NCI-H2171 (cell line): ENCODE data around the gene MGLL.
A peak's percentile ranks its signal among the peaks of the same experiment; 100 is the strongest.
"Not testable (repeated sequence)": the region's sequence is repeated elsewhere in the genome, so short reads cannot be mapped to it uniquely, and the experiment has no call there.

Source experiments
- DNase-seq: peaks from one replicate; lab custom pipeline; 2025; lab: John Stamatoyannopoulos, UW

The MGLL gene

GRCh38 chr3:127689266-127689860 lies 133.0 kb downstream of the MGLL start:
- no peak for DNase-seq

GRCh38 chr3:127688416-127689265 lies 133.7 kb downstream of the MGLL start:
- peak; percentile 86 for DNase-seq

DNA sequence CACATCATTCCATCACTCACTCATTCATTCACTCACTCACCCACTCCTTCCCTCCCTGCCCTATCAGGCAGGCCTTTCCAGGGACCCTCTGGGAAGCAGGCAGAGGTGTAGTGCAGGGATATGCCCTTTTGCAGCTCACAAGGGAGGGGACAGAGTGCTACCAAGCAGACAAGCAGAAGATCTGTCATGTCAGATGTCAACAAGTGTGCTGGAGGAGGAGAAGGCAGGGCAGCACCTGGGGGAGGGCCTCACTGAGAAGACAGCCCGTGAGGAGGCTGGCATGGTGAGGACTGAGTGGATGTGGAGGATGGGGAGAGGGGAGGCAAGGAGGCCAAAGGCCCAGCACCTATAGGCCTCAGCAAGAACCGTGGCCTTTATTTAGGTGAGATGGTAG lies 134.3 kb downstream of the MGLL start:
- DNase-seq = no peak

DNA sequence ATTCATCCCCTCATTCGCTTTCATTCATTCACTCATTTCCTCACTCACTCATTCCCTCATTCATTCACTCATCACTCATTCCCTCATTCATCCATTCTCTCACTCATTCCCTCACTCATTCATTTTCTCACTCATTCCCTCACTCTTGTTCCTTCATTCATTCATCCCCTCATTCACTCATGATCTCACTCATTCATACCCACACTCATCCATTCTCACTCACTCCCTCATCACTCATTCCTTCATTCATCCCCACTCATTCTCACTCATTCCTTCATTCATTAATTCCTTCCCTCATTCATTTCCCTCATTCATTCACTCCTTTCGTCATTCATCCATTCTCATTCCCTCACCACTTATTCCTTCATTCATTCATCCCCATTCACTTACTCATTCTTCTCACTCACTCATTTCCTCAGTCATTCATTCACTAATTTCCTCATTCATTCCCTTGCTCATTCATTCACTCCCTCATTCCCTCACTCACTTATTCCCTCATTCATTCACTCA lies 135.0 kb downstream of the MGLL start:
- DNase-seq = no peak

- DNase-seq = no peak
Measured at GRCh38 chr3:127686512-127686894, 135.8 kb downstream of the MGLL start.

DNA sequence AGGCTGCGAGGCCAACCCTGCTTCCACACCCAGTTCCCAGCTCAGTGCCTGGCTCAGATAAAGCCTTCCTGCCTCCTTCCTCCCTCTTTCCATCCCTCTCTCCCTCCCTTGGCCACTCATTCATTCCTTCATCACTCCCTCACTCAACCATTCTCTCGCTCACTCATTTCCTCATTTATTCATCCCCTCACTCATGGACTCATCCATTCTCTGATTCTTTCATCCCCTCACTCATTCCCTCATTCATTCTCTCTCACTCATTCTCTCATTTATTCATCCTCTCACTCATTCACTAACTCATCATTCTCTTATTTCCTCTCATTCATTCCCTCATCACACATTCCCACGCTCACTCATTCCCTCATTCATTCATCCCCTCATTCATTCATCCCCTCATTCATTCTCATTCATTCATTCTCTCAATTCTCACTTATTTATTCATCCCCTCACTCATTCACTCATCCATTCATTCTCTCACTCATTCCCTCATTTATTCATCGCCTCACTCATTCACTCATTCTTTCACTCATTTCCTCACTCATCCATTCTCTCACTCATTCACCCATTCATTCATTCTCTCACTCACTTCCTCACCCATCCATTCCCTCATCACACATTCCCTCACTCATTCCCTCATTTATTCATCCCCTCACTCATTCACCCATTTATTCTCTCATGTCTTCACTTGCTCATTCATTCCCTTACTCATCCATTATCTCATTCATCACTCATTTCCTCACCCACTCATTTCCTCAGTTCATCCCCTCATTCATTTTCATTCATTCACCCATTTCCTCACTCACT lies 136.4 kb downstream of the MGLL start:
- no peak for DNase-seq

GRCh38 chr3:127684871-127685707 lies 137.2 kb downstream of the MGLL start:
- no peak for DNase-seq

GRCh38 chr3:127682561-127682960 lies 139.8 kb downstream of the MGLL start:
- DNase-seq = no peak

- not testable (repeated sequence) for DNase-seq
Measured at GRCh38 chr3:127682175-127682554, 140.2 kb downstream of the MGLL start.

- DNase-seq = no peak
Measured at GRCh38 chr3:127680798-127681221, 141.5 kb downstream of the MGLL start.

DNA sequence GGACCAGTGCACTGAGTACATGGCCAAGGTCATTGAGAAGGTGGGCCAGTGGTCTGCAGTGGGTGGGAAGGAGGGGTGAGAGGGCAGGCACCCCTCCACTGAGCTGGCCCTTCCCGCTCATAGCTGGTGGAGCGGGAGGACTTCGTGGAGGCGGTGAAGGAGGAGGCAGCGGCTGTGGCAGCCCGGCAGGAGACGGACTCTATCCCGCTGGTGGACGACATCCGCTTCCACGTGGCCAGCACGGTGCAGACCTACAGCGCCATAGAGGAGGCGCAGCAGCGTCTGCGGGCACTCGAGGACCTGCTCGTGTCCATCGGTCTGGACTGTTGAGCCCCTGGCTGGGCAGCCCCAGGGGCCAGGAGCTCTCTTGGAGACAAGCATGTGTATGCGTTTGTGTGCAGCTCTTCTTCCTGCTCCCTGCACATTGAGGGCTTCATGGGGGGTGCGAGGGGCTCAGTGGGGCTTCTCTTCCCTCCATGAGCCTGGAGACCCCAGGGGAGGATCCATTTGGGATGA lies 142.1 kb downstream of the MGLL start:
- no peak for DNase-seq

- DNase-seq = no peak
Measured at GRCh38 chr3:127679534-127680145, 142.7 kb downstream of the MGLL start.

- no peak for DNase-seq
Measured at GRCh38 chr3:127678611-127679533, 143.4 kb downstream of the MGLL start.

DNA sequence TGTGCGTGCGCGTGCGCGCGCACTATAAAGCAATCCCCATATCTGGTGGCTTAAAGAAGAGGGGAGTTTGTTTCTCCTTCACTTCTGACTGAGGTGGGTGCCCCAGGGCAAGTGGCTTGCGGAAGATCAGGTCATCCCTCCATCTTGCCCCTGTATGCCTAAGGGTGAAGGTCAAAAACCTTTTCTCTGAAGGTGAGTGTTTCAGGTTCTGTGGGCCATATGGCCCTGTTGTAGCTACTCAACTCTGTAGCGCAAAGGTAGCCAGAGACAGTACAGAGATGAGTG lies 144.1 kb downstream of the MGLL start:
- no peak for DNase-seq

DNA sequence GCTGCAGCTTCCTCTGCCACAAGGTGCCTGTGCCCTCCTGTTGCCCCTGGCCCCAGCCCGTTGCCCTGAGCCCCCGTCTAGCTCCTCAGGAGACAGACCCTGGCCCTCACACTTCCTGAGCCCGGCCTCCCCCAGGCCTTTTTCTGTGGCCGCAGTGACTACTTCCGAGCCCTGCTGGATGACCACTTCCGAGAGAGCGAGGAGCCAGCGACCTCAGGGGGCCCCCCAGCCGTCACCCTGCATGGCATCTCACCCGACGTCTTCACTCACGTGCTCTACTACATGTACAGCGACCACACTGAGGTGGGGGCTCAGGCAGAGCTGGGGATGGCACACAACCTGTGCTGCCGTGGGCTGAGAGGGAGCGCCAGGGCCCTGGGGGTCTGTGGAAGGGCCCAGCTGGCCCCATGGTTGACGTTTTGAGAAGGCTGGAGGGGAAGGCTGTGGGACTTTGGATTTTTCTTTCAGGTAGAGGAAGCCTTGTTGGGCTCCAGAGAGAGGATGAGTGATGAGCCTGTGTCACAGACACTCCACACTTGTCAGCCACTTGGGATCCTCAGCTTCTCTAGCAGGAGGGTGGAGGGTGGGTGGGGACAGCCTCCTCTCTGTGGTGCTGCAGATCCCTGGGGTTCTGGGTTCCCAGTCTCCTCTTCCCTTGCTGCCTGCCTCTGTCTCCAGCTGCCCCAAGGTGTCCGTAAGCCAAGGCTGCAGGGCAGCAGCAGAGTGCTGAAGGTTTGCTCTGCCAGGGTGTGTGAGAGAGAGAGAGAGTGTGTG lies 144.6 kb downstream of the MGLL start:
- no peak for DNase-seq

DNA sequence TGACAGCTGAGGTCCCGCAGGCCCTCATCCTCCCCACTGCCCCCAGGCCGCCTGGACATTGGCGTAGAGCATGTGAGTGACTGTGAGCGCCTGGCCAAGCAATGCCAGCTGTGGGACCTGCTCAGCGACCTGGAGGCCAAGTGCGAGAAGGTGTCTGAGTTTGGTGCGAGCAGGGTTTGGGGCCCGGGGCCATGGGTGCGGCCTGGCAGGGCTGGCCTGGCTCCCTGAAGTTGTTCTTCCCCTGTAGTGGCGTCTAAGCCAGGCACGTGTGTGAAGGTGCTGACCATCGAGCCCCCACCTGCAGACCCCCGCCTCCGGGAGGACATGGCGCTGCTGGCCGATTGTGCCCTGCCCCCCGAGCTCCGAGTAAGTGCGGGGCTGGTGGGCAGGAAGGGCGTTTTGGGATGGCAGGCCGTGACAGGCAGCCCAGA lies 145.4 kb downstream of the MGLL start:
- no peak for DNase-seq

- DNase-seq = peak; percentile 17
Measured at GRCh38 chr3:127676456-127676855, 145.9 kb downstream of the MGLL start.

- no peak for DNase-seq
Measured at GRCh38 chr3:127675651-127676391, 146.5 kb downstream of the MGLL start.

DNA sequence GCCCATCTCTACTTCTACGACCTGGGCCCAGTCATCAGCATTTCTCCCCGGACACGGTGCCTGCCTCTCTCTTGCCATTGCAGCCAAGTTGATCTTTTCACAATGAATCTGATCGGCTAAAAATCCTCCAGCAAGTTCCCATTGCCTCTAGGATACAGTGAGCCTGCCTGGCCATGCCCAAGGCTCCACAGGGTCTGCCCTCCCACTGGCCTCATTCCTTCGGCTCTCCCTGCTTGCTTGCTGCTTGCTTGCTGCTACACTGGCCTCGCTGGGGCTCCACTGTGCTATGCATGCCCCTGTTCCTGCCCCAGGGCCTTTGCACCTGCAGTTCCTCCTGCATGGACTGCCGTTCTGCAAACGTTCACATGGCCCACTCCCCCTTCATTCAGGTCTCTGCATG lies 147.5 kb downstream of the MGLL start:
- DNase-seq = no peak
